HuH-7.5 (cell line): Measurements from ENCODE around the gene WDR73.

Source experiments
- DNase-seq: peaks from one replicate; pipeline ENCODE4 v3.0.0; 2011; ENCODE audit warnings: low spot score

WDR73 gene

DNA sequence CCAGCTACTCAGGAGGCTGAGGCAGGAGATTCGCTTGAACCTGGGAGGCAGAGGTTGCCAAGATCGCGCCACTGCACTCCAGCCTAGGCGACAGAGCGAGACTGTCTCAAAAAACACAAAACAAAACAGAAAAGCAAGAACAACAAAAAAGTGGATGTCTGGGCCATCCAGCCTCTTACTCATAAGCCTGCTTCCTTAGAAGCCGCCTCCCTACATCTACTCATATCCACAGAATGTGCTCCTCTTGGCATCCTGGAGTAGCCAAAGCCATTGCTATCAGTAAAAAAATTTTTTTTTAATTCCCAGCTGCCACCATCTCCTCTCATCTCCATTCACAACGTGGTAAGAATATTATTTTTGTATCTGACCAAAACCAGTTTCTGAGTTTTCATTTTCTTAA lies 42.5 kb downstream of the WDR73 start:
- no peak for DNase-seq

DNA sequence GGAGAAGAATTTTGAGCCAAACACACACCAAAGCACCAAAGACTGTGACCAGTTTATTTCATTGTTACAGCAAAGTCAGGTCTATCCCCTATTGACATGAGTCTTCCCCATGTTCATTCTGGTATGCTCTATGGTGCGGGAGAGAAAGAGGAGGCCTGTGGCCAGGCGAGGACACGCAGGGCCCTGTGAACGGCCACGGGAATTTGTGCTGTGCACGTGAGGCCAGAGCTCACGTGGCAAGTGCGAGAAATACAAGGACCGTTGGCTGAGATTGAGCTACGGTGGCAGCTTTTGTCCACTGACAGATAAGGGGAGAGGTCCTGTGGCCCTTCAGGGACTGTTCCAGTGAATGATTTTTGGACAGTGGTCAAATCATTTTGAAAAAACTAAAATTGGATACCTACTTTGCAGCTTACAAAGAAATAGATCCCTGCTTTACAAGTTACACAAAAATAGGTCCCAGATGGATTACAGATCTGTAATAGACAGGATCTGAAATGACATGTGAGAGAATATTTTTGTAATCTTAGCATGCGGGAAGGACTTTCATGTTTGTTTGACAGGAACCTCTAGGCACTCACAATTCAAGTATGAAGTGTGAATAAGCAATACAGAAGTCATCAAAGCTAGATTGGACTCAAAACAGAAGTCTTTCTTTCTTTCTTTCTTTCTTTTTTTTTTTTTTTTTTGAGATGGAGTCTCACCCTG lies 44.1 kb downstream of the WDR73 start:
- DNase-seq, result no peak

DNA sequence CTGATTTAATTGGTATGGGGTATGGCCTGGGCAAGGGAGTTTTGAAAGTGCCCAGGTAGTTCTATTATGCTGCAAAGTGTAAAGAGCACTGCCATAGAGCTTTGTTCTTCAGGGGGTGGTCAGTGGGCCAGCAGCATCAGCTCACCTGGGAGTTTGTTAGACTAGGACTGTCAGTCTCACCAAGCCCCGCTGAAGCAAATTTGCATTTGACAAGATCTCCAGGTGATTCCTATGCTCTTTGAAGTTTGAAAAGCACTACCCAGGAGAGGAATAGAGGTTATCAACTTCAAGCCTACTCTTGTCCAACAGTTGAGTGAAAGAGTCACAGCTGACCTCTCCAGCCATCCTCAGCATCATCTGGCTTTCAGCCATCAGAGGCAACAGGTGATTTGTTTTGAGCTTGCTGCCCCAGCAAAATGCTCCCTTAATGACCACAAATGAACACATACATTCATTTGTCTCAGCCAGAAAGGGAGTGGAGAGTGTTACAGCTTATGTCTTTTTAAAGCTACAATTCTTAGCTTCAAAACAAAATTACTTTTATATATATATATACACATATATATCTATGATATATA lies 45.3 kb downstream of the WDR73 start:
- no peak for DNase-seq

DNA sequence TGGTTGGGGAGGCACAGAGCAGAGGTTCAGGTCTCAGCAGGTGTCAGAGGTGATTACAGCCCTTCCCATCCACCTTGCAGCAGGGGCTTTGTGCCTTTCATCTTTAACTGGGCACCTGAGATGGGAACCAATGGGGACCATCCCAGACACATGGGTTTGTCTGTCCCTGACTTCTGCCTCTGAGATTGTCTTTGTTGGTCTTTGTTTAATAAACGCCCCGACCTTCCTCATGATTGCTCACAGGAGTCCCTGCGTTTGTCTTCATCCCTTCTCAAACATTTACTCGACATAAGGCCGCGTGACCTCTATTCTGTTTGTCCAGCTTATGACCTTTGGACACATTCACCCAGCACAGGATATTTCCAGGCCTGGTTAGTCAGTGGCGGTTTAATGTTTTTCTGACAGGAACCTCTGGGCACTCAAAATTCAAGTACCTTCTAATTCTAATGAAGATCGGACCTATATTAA lies 47.4 kb downstream of the WDR73 start:
- DNase-seq, result peak; percentile 91

DNA sequence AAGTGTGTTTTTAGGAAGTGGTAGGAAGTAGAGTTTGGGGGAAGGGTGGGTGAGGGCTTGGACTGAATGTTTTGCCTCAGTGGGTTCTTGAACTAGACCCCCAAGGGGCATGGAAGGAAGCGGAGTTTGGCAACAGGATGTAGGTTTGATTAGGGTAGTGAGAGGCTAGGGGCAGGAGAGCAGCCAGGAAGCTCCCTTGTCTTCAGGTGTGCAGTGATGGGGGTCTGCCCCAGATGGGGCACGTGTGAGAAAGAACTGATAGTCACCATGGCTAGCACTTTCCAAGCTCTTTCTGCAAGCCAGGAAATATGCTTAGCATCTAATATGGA lies 48.6 kb downstream of the WDR73 start:
- no peak for DNase-seq

DNA sequence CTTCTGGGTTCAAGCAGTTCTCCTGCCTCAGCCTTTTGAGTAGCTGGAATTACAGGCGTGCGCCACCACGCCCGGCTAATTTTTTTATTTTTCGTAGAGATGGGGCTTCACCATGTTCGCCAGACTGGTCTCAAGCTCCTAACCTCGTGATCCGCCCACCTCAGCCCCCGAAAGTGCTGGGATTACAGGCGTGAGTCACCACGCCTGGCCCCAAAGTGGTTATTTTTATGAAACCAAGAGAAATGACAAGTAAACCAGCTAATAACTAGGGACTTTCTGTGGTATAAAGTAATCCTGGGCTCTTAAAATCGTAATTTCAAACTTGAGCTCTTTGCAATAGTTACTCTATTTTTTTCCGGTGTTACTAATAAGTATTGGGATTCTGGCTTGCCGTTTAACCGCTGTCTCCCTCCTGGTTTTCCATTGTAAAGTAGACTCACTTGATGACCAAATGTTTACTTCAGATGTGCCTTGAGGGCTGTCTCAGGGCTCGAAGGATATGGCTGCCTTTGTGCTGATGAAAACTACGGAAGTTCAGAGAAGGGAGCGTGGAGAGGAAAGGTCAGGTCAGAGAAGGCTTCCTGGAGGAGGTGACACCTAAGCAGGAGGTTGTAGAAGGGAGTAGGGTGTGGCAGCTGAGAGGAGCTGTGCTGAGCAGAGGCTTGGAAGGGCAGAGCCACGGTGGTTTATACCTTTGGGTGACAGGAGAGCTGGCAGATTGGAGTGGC lies 49.1 kb downstream of the WDR73 start:
- DNase-seq, result no peak

DNA sequence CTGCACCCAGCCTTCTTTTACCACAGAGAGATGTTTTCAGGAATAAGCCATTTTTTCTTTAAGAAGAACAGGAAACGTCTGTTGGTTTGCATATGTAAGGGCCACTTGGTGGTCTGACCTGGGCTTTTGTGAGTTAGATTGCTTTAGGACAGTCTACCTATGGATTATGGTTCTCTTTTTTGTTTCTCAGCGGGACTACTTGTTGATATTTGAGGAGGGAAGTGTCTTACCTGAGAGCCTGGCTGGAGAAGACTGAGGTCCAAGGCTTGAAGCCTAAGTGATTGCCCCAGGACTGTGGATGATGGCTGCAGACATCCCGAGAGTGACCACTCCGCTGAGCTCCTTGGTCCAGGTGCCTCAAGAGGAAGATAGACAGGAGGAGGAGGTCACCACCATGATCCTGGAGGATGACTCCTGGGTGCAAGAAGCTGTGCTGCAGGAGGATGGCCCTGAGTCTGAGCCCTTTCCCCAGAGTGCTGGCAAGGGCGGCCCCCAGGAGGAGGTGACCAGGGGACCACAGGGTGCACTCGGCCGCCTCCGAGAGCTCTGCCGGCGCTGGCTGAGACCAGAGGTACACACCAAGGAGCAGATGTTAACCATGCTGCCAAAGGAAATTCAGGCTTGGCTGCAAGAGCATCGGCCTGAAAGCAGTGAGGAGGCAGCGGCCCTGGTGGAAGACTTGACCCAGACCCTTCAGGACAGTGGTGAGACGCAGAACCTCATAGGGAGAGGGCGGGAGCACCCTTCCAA lies 50.3 kb downstream of the WDR73 start:
- DNase-seq, result no peak

DNA sequence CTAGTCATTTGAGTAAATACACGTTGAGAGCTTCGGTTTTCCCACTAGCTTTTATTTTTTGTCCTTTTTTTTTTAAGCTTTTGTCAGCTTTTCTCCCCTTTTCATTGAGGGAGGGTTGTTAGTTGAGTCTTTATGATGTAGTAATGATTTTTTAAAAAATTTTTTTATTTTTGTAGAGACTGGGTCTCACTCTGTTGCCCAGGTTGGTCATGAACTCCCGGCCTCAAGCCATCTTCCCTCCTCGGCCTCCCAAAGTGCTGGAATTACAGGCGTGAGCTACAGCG lies 52.6 kb downstream of the WDR73 start:
- DNase-seq, result no peak

DNA sequence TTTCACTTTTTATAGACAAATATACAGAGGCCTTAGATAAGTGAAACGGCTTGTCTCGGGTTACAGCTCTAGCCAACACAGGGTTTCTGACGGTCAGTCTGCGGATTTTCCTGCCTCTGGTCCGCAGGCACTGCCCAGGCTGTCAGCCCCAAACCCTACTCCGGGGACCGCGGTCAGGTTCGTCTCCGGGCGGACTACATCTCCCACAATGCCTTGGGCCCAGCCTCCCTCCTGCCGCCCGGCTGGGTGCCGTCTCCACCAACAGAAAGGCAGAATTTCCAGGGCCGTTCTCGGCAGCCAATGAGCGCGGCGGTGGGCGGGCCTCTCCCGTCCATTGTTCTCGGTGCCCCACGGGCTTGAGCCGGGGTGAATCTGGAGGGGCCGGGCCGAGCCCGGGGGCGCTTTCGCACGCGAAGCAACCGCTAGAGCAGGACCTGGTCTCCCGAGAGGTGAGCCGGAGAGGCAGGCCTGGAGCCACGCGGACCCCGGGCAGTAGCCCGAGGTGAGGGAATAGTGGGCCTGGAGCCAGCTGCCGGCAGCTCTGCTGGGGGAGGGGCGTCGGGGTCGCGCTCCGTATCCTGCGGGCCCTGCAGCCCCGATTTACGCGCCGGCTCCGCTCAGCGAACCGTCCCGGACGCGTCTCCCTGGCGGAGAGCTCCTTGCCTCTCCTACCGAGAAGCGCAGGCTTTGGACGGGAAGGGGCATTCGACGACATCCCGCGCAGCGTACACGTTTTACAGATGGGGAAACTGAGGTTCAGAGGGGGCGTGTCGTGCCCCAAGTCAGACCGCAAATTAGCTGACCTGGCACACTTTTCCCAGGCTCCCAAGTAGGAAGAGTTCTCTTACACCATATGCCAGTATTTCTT lies 53.2 kb downstream of the WDR73 start, which contains the start of gene ZSCAN2:
ZSCAN2 (plus strand) TSS at position 323 of the 868 bp plus-strand sequence. CDS start 2,919 bp downstream, outside the sequence.
- peak; percentile 97 for DNase-seq

DNA sequence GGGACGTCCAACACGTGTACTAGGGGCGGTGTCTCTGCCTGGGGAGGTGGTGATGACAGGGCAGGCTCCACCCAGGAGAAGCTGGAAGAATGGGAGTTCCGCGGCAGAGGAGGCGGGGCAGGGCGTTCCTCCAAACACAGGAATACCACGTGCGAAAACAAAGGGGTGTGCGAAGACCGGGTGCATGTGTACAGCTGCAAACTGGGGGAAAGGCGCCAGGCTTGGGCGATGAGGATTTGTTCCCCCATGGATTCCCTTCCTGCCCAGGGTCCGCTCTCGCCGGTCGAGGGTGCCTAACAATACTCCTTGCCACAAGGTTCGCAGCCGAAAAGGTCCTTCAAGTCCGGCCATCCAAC lies 53.8 kb downstream of the WDR73 start:
- peak; percentile 87 for DNase-seq

DNA sequence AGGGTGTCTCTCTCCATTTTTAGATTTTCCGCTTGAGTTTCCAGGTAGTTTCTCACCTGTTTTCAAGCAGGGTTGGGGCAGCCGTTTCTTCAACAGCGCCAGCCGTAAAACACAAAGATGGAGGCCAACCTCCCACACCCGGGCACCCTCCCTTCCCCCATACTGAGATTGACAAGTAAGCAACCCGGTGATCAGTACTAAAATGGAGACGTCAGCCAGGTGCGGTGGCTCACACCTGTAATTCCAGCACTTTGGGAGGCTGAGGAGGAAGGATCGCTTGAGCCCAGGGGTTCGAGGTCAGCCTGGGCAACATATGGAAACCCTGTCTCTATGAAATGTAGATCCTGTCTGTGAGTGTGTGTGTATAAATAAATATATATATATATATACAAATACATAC lies 54.2 kb downstream of the WDR73 start:
- DNase-seq, result no peak

DNA sequence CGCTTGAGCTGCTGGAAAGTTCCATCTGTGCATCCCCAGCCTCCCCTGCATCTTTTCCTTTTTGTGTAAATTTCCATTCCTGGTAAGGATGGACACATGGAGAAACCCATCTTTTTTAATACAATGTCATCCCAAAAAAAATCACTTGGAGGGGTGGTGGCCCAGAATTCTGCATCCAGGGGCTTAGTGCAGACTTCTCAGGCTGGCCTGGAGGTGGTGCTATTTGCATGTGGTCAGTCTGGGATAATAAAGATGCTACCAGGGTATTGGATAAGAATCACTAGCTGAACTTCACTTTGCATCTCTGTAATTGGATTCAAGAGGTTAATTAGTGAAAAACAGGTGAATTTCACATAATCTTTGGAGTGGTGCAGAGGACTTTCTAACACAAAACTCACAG lies 55.1 kb downstream of the WDR73 start:
- peak; percentile 87 for DNase-seq

DNA sequence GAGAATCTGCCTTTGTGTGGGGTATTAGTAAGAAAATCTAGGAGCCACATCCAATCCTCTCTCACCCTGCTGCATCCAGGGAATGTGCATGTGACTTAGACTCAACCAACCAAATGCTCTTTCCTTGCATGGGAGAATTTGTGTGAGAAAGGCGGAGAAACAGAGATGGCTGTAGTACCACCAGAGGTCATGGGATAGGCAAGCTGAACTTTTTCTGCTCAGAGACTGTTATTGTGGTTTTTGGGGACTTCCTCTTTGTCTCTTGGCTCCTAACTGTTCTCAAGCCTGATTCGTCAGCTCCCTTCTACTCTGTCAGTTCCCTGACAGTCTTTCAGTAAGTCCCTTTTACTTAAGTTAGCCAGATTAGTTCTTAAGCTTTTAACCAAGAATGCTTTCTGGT lies 55.8 kb downstream of the WDR73 start:
- no peak for DNase-seq

DNA sequence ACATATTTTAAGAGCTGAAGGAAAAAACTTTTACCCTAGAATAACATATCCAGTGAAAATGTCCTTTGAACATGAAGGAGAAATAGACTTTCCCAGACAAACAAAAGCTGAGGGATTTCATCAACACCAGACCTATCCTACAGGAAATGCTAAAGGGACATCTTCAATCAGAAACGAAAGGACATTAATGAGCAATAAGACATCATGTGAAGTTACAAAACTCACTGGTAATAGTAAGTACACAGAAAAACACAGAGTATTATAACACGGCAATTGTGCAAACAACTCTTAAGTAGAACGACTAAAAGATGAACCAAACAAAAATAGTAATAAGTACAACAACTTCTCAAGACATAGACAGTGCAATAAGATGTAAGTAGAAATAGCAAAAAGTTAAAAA lies 56.8 kb downstream of the WDR73 start:
- no peak for DNase-seq

DNA sequence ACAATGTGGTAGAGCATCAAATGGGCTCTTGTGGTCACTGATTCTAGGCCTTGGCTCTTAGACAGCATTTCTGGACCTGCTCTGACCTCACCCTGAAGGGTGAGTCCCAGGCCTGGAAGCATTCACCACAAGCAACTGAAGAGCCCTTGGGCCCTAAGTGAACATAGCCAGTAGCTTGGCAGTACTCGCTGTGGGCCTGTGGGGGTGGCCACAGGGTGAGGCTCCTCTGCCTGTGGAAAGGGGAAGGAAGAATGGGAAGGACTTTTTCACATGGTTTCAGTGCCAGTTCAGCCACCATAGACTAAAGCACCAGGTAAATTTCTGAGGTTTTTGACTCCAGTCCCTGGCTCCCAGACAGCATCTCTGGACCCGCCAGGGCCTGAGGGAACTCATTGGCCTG lies 58.4 kb downstream of the WDR73 start:
- no peak for DNase-seq

DNA sequence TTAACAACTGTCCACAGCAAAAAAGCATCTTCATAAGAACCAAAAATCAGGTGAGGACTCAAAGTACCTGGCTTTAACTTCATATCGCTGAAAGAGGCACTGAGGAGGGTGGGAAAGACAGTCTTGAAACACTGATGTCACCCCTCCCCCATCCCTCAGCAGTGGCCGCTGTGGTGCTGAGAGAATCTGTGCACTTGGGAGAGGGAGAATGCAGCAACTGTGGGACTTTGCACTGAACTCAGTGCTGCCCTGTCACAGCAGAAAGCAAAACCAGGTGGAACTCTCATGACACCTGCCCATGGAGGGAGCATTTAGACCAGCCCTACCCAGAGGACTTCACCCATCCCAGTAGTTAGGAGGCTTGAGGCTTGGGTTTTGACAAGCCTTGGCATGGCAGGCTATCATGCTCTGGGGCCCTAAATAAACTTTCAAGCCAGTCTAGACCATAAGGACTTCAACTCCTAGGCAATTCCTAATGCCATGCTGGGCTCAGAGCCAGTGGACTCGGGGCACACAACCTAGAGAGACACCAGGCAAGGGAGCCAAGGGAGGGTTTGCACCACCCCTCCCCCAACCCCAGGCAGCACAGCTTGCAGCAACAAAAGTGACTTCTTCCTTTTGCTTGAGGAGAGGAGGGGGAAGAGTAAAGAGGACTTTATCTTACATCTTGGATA lies 59.3 kb downstream of the WDR73 start:
- no peak for DNase-seq

DNA sequence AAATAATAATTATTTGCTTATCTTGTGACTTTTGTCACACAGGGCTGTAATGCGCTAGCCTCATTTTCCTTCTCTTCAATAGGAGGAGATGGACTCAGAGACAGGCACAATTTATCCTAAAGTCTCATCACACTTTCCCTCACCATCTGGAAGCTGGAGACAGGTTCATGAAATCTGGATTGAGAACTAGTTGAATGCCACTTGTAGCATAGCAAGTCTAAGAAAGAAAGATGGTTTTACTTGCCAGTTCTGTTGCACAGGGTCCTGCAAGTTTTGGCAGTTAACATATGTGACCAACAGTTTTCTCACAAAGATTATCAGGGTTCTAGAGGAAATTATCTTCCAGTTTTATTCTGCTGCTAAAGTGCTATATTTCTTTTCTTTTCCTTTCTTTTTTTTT lies 62.3 kb downstream of the WDR73 start:
- no peak for DNase-seq

DNA sequence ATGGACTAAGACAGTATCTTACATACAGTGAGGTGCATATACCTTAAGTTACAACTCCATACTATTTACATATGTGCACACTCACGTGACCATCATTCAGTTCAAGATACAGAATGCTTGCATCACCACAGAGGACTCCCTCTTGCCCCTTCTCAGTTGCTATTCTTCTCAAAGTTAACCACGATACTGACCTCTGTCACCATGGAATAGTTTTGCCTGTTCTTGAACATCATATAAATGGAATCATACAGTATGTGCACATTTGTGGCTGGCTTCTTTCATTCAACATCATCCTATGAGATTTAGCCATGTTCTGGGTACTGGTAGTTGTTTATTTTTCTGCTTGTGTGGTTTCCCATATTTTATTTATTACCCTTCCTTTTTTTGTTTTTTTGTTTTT lies 63.7 kb downstream of the WDR73 start:
- no peak for DNase-seq
